HG03108 (cell line): ENCODE data around the gene TRIP6.

Experiments
- ATAC-seq: cut with Tn5 transposase; IDR thresholded peaks from one replicate; pipeline ENCODE4 v1.9.1; 2021; ENCODE audit warnings: moderate library complexity; ENCODE audit not compliant: unreplicated experiment

TRIP6 gene, protein sequence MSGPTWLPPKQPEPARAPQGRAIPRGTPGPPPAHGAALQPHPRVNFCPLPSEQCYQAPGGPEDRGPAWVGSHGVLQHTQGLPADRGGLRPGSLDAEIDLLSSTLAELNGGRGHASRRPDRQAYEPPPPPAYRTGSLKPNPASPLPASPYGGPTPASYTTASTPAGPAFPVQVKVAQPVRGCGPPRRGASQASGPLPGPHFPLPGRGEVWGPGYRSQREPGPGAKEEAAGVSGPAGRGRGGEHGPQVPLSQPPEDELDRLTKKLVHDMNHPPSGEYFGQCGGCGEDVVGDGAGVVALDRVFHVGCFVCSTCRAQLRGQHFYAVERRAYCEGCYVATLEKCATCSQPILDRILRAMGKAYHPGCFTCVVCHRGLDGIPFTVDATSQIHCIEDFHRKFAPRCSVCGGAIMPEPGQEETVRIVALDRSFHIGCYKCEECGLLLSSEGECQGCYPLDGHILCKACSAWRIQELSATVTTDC

DNA sequence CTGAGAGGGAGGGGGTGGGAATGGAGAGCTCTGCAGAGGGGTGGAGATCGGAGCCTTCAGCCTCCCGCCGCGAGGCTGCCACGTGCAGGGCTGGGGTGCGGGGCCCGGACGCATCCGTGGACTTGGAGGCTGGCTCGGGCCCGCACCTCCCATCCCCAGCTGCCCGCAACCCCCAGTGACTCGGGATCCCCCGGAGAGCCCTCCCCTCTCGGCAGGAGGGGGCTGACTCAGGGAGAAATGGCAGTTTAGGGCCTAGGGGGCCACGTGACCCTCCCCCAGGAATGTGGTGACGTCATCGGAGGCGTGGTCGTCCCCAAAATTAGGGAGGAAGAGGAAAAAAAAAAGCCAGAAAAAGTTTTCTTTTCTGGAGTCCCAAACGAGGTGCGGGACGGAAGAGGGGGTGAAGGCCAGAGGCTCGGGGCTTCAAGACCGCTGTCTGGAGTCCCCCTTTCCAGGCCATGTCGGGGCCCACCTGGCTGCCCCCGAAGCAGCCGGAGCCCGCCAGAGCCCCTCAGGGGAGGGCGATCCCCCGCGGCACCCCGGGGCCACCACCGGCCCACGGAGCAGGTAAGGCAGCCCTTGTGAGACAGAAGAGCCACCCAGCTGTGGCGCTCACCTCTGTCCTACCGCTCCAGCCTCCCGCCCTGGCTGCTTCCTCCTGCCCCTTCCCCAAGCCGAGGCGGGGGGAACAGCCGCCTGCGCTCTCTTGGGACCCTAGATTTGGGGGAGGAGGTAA is at the start of gene TRIP6:
TSS of gene TRIP6 (plus strand) at position 348 of the 736 bp plus-strand sequence. CDS start at position 459, 111 bp downstream.
- ATAC-seq = peak; percentile 59

DNA sequence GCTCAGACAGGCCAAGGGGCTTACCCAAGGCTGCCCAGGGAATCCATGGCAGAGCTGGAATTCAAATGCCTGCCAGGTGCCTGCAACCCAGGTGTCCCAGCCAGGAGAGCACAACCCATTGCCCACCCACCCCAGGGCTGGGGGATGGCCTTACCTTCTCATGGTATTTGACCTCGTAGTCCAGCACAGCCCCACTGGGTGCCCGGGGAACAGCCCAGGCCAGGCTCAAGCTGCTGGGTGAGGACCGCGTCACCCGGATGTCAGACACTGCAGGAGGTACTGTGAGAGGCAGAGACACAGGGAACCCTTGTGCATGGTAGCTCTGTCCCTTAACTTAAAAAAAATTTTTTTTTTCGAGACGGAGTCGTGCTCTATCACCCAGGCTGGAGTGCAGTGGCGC is 48.8 kb upstream of the TRIP6 start:
- ATAC-seq = no peak

DNA sequence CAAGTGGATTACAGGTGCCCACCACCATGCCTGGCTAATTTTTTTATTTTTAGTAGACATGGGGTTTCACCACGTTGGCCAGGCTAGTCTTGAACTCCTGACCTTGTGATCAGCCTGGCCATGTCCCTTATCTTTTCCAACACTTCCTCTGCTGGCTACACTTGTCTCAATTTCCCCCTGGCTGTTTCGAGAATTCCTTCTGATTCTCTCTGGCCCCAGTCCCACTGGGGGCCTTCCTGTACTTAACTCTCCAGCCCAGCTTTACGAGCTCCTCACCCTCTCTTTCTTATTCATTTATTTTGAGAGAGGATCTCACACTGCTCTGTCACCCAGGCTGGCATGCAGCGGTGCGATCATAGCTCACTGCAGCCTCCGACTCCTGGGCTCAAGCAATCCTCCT is 48.4 kb upstream of the TRIP6 start:
- ATAC-seq = no peak

DNA sequence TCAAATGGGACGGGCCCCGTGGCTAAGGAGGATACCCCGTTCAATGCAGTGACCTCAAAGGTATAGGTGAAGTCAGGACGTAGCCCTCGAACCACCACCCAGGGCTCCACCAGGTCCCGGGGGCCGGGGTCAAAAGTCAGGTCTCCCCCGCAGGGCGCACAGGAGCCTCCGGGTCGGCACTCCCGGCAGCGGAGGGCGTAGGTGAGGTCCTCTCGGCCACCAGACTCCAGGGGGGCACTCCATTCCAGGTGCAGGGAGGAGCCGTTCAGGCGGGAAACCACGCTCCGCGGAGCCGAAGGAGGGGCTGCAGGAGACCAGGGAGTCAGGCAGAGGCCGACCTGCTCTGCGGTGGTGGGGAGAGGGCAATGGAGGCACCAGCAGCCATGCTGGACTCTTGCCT is 47.6 kb upstream of the TRIP6 start:
- no peak for ATAC-seq

DNA sequence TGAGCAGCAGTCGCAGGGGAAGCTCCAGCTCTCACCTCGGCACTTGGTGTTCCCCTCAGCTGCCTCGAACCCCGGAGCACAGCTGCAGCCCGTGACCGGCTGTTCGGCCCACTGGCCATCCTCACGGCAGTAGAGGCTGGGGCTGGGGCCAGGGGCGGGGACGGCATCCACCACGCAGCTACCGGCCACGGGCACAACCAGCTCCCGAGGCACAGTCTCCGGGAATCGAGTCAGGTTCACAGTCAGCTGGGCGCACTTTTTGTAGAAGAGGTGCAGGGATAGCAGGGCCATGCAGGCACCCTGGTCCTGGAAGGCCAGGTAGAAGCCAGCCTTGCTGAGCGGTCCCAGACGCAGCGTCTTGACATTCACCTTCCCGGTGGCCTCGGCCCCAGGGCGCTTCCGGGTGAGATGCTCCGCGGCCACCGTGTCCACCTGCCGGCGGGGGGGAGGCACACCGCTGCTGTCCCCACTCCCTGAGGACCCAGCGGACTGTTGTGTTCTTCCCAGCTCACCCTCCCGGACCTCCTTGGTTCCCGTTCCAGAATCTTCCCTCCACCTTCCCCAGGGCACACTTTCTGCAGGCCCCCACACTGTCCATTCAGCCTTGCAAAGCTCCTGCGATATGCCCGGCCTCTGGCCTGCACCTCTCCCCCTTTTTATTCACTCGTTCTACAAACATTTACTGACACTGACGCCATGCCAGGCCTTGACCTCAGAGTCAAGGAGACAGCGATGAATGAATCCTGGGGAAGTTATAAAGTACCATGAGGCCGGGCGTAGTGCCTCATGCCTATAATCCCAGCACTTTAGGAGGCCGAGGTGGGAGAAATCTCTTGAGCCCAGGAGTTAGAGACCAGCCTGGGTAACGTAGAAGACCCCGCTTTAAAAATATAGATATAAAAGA is 44.7 kb upstream of the TRIP6 start:
- ATAC-seq = no peak

DNA sequence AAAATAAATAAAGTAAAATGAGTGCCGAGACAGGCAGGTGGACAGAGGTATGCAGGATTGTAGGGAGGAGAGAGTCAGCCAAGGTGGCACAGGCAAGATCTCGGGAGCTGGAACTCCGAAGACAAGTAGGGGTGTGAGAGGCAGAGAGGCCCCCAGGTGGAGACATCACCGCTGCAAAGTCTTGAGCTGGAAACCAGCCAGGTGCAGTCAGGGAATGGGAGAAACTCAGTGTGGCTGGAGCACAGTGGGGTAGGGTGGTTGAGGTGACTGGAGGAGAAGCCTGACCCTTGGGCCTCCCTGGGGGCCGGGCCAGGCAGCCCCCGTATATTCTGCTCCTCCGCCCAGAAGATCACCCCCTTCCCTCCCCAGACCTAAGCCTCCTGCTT is 44.1 kb upstream of the TRIP6 start:
- ATAC-seq = no peak

DNA sequence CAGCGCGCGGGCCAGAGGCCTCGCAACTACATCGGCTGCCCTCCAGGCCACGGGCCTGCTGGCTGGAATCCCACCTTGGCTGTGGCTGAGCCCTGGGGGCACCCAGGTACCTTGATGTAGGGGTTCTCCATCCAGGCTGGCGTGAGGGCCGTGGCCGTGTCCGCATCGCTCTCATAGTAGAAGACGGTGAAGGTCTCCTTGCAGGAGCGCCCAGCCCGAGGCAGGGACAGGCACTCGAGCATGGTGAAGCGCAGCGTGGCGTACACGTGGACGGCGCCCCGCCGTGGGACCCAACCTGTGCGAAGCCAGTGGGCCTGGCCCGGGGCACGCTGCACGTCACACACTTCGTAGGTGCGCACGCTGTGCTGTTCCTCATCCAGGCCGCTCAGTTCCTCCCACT is 43.7 kb upstream of the TRIP6 start:
- no peak for ATAC-seq

DNA sequence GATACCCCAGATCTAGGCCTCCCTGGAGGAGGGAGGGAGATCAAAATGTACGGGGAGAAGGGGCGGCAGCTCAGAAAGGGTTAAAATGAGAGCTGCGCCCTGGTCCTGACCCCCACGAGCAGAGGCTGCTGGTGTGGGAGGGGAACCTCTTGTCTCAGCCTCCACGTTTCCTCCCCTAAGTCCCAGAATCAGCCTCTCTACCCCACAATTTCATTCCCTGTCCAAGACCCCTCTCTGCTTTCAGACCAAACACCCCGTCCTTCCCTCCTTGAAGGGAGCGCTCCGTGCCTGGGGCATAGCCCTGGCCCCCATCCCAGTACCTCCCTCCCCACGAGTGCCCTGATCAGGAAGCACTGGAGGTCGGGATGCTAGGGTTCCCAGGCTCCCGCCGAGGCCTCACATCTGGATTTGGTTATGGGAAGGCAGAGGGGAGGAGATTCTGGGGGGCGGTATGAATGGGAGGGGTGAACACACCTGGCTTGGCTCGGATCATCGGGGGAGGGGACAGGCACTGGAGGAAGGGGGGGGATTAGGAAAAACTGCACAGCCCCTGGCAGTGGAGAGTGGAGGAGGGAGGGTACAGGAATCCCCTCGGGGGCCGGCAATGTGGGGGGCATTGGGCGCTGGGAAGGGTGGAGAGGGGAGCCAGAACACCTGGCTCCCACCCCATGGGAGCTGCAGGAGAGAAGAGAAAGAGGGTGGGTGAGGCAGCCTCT is 42.5 kb upstream of the TRIP6 start:
- ATAC-seq = no peak

DNA sequence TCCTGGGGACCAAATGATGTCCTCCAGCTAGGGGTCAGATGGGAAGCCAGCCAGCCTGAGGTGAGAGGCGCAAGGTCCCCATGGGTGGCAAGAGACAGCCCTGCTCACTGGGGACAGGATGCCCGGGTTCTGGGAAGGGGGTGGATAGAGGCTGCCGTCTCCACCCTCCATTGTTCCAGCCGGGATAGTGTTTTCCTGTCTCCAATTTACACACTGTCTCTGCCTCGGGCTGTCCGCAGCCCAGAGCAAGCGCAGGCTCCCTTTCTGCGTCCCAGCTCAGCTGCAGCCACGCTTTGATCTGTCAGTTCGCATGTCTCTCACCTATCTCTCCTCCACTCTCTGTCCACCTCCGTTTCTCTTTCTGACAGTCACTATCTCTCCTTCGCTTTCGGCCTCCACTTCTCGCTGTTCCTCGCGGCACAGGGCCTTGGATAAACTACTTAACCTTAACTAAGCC is 41.9 kb upstream of the TRIP6 start:
- ATAC-seq = no peak

DNA sequence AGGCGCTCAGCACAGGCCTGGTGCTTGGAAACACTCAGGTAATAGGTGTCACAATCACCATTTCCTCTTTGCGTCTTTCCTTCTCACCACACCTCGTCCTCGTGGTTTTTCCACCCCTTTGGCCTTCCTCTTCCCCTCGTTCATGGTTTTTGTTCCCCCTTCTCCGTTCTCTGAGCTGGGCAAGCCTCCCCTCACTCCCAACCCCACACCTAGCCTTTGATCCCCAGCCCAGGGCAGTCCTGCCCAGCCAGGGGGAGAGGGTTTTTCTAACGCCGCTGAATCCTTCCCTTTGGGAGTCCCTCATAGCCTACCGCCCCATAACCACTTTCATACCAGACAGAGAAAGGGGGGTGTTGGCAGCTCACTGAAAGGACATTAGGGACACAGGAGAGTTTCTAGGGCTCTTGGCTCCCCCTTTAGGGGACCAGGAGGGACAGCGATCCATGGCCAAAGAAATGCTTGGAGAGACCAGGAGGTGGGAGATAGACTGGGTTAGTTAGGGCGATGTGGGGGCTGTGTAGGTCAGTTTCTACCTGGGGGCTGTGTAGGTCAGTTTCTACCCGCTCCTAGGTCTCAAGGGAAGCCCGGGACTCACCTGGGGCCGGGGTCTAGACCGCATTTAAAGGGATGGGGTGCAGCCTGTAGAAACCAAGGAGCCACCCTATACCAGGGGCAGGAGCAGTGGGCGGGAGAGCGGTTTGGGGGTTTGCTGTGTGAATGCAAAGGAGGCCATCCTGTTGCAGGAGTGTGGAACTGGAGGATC is 41.3 kb upstream of the TRIP6 start:
- ATAC-seq = no peak

DNA sequence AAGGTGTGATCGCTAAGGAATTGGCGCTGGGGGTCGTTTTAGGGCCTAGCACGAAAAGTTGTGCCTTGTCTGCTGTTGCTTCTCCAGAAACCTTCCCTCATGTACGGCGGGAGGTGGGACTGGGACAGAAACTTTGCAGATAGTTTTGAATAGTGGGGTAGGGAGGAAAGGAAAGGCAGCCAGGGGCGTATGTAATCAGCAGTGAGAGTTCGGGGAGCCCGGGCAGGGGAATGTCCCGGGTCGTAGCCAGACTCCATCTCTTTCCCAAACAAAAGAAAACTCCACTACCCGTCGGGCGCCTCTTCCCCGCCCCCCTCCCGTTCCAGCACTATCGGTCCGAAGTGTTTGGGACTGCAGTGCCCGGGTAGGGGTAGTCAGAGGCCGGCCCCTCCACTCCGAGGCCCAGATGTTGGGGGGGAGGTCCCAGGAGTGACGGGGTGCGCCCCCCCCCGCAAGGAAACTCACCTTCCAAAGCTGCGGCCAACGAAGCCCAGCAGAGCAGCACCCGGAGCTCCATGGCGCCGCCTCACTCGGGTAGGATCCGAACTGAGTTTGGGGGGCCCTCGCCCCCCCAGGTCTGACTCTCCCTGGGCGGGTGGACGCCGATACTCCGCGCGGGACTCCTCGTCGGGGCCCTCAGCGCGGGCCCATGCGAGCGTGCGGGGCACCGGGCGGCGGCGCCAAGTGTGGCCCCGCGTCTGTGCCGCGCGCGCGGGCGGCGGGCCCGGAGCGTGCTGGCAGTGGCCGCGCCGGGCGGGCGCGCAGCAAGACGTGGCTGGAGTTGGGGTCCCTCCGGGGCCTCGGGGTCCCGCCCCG is 40.5 kb upstream of the TRIP6 start:
- ATAC-seq = no peak

DNA sequence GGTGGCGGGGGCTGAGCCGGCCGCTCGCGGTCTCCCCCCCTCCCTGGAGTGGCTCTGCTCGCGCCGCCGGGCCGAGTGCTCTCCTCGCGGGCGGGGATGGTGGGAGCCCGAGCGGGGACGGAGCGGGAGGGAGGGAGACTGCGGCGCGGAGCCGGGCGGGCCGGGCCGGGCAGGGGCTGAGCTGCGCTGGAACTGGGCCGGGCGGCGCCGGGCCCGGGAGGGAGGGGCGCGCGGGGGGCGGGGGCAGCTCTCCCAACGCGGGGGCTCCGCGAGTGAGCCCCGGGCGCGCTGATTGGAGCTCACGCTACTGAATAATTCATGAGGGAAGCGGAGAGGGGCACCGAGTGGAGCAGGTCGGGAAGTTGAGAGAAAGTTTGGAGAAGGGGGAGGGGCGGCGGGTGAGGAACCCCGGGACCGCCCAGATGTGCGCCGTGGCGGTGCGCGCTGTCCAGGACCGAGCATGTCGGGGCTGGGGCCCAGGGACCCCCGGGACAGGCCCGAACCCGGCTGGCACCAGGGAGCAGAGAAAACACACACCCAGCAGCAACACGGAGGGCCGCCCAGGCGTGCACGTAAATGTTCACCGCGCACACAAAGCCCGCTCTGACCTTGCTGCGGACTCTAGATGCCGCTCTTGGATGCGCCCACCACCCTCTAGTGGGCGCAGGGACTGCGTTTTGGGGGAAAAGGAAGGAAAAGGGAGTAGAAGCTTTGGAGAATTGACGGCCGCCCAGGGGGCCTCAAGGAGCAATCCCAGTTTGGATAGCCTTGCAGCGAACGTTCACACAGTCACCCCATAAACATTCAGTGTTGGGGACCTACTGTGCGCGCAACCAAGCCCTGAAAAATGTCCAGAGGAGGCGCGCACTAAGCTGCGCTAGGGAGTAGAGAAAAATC is 39.6 kb upstream of the TRIP6 start, which contains the start of gene EPHB4:
TSS of gene EPHB4 (minus strand) at position 194 of the 897 bp plus-strand sequence. CDS start 493 bp downstream, outside the sequence.
- no peak for ATAC-seq

DNA sequence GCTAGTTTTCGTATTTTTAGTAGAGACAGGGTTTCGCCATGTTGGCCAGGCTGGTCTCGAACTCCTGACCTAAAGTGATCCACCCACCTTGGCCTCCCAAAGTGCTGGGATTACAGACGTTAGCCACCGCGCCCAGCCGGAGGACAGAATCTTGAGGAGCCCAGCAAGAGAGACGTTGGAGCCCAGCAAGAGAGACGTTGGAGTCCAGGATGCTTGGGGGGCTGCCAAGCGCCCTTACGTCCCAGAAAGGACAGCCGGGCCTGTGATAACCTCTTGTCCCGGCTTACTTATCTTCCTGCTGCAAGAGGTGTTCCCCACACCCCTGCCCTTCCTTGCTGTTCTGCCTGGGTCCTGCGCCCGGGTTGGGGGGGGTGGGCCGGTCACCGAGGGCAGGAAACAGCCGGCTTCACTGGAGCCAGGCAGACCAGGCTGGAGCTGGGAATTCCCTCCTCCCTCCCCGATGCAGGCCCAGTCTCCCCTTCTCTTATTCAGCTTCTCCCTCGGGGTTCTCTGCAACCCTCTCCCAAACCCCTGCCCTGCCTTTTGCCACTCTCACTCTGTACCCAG is 38.0 kb upstream of the TRIP6 start:
- no peak for ATAC-seq

DNA sequence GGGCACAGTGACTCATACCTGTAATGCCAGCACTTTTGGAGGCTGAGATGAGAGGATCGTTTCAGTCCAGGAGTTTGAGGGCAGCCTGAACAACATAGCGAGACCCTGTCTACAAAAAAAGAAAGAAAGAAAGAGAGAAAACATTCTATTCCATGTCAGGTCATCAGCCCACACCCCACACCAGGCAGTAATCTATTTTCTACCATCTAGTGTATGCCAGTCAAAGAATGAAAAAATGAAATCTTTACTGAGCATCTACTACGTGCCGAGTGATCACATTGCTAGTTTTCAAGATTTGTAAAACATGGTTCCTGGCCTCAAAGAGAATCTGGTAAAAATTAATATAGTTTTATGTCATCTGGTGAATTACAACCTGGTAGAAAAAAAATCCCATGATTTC is 36.8 kb upstream of the TRIP6 start:
- ATAC-seq = no peak

DNA sequence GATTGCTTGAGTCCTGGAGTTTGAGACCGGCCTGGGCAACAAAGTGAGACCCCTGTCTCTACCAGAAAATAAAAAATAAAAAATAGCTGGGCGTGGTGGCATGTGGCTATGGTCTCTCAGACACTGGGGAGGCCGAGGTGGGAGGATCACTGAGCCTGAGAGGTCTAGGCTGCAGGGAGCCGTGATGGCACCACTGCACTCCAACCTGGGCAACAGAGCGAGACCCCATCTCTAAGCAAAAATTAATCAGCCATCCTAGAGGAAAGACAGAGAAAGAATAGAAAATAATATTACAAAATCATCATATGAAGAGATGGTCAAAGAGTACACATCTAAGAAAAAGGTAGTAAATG is 34.9 kb upstream of the TRIP6 start:
- ATAC-seq = no peak

DNA sequence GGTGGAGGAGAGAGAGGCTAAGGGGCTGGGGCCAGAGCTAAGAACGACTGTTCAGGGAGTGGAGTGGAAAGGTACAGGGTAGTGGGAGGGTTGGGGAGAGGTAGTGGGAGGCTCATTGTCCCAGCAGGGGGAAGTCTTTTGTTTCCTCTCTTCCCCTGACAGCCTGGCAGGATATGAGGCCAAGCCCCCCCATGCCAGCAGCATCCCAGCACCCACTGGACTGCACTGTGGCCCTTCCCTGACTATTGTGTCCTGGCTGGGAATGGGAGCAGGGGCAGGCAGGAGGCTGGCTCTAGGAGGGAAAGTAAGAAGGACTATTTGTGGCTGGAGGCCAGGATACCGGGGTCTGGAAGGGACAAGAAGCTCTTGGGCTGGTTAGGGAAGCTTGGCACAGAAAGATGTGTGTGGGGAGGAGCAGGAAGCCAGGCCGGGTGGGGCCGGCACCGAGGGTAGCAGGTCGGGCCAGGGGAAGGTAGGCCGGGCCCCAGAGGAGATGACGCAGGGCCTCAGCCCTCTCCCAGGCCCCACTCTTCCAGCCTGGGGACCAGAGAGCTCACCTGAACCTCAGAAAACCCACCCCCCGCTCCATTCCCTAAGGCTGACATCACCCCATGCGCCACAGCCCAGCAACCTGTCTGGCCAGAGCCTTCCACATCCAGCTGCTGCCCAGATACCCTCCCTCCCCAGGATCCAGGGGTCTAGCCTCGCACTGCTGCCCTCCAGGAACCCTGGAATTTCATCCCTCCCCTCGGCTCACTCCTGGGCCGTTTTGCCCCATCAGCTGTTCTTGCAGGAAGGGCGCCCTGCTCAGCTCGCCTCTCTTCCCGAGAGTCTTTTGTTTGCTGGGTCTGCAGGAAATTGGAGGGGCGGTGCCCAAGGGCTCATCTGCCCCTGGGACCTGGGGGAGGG is 31.0 kb upstream of the TRIP6 start:
- no peak for ATAC-seq

DNA sequence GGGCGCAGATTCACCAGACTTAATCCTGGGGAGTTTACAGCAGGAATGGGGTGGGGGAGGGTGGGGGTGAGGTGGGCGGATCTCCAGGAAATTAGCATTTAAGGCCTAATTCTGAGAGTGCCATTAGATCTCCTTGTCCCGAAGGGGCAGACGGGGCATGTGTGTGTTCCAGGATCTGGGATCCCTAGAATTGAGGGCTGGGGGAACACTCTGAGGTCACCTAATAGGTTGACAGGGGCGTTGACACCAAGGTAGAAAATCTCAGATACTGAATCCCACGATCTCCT is 30.4 kb upstream of the TRIP6 start:
- ATAC-seq = no peak
